Upper lobe of left lung (tissue), 4 donors: Measurements from ENCODE around the gene SIRPB1.

Source experiments
- CTCF ChIP-seq, 6 experiments: fragments of 450-650 bp in 4 of 6; fragments of 200-600 bp in 2 of 6; sonication (generic) in 2 of 6; IDR thresholded peaks; one replicate each; pipeline ENCODE4 v1.5.1; 2016 to 2019; ENCODE audit warnings: antibody characterized with exemption in 6 of 6
- POLR2A ChIP-seq, 4 donors: fragments of 450-650 bp; IDR thresholded peaks; one replicate each; pipeline ENCODE4 v1.5.1; 2016 to 2017; ENCODE audit warnings: antibody characterized with exemption in 4 of 4, mild to moderate bottlenecking in 2 of 4

- TF ChIP-seq CTCF (IDR thresholded peaks at IDR 0.05) (no peak), POLR2A (IDR thresholded peaks at IDR 0.05) (no peak)
Measured at GRCh38 chr20:1631309-1632151, 11.7 kb upstream of the SIRPB1 start.
